Karpas-422 (cell line): ENCODE data around the gene CLCN2. TPM values are rescaled to one million over a fixed set of nuclear protein-coding genes. Genes with fewer than 3 reads are reported as not detected.

ENCODE experiments used
- DNase-seq: peaks from one replicate; pipeline ENCODE4 v3.0.0-alpha.2; 2015
- H2AFZ ChIP-seq: fragments of 200-600 bp; sonication (generic); 2 replicates; pipeline ENCODE4 v1.6.1; 2014; ENCODE audit warnings: antibody characterized with exemption, low read length, mixed read lengths
- H3K27ac ChIP-seq: fragments of 200-600 bp; sonication (generic); 2 replicates; pipeline ENCODE4 v1.5.1; 2014; ENCODE audit warnings: mild to moderate bottlenecking, low read length, moderate library complexity
- H3K27me3 ChIP-seq: fragments of 200-600 bp; sonication (generic); 2 replicates; pipeline ENCODE4 v1.6.1; 2014; ENCODE audit warnings: low read length, mixed read lengths
- H3K36me3 ChIP-seq: fragments of 200-600 bp; sonication (generic); 2 replicates; pipeline ENCODE4 v1.6.1; 2014; ENCODE audit warnings: low read length, mixed read lengths; ENCODE audit not compliant: insufficient read depth
- H3K4me1 ChIP-seq: fragments of 200-600 bp; sonication (generic); 2 replicates; pipeline ENCODE4 v1.6.1; 2014; ENCODE audit warnings: mild to moderate bottlenecking, low read length, mixed read lengths
- H3K4me2 ChIP-seq: fragments of 200-600 bp; sonication (generic); 2 replicates; pipeline ENCODE4 v1.6.1; 2014; ENCODE audit warnings: low read length, low read depth, mild to moderate bottlenecking; ENCODE audit not compliant: poor library complexity, severe bottlenecking
- H3K4me3 ChIP-seq: fragments of 200-600 bp; sonication (generic); 2 replicates; pipeline ENCODE4 v1.5.1; 2014; ENCODE audit warnings: mild to moderate bottlenecking, antibody characterized with exemption, low read length, mixed read lengths
- H3K79me2 ChIP-seq: fragments of 200-600 bp; sonication (generic); 2 replicates; pipeline ENCODE4 v1.6.1; 2014; ENCODE audit warnings: mild to moderate bottlenecking, low read length, mixed read lengths
- H3K9ac ChIP-seq: fragments of 200-600 bp; sonication (generic); 2 replicates; pipeline ENCODE4 v1.6.0; 2014; ENCODE audit warnings: low read length
- H3K9me2 ChIP-seq: fragments of 200-600 bp; sonication (generic), shearing (Covaris generic); replicated peaks from 2 replicates; pipeline ENCODE4 v1.6.0; 2014; ENCODE audit warnings: mild to moderate bottlenecking, low read length, moderate library complexity; ENCODE audit not compliant: insufficient read depth
- H3K9me3 ChIP-seq: fragments of 300-700, 200-600 bp; sonication (generic); 2 replicates; pipeline ENCODE4 v1.6.1; 2014; ENCODE audit warnings: low read length, mixed read lengths
- H4K20me1 ChIP-seq: fragments of 200-600 bp; sonication (generic); 2 replicates; pipeline ENCODE4 v1.6.1; 2014; ENCODE audit warnings: mild to moderate bottlenecking, antibody characterized with exemption, low read length, low read depth; ENCODE audit not compliant: insufficient read depth
- total RNA-seq: library from RNA; depleted of rRNA; stranded (reverse); fragments of >200 nt; shearing (Covaris generic); gene quantifications from 2 replicates; pipeline ENCODE4 v1.2.3, GENCODE V29; 2014; ENCODE audit warnings: low replicate concordance

The CLCN2 gene
- total RNA-seq, 1 experiment from 2014 or later, result 4.4 TPM

- H4K20me1 ChIP-seq, result peaks cover 88% of the 10 kb centered on the region
- no peaks in the 10 kb centered on the region for H3K27me3 ChIP-seq
- no peak overlapping the region for H2AFZ ChIP-seq
- H3K9me3 ChIP-seq, result no peaks in the 10 kb centered on the region
- no peak for DNase-seq
- no peaks in the 10 kb centered on the region for H3K4me1 ChIP-seq
- H3K4me2 ChIP-seq, result no peak overlapping the region
- H3K36me3 ChIP-seq, result peaks cover 95% of the 10 kb centered on the region
- H3K4me3 ChIP-seq, result no peak overlapping the region
- no peaks in the 10 kb centered on the region for H3K9me2 ChIP-seq
- H3K27ac ChIP-seq, result no peak overlapping the region
- peaks cover 60% of the 10 kb centered on the region for H3K79me2 ChIP-seq
- H3K9ac ChIP-seq, result no peak overlapping the region
These were observed 37.7 kb downstream of the CLCN2 start for GRCh38 chr3:184323696-184324095.

- DNase-seq, result no peak
- Histone ChIP-seq H3K79me2 (peaks cover 68% of the 10 kb centered on the region), H3K4me1 (peaks cover 3% of the 10 kb centered on the region), H3K36me3 (peaks cover 96% of the 10 kb centered on the region), H4K20me1 (peaks cover 89% of the 10 kb centered on the region), H3K4me3 (no peak overlapping the region), H3K9ac (no peak overlapping the region), H3K9me3 (no peaks in the 10 kb centered on the region), H3K27ac (no peak overlapping the region), H3K9me2 (no peaks in the 10 kb centered on the region), H2AFZ (no peak overlapping the region), H3K4me2 (no peak overlapping the region), H3K27me3 (no peaks in the 10 kb centered on the region)
These were observed 38.5 kb downstream of the CLCN2 start for GRCh38 chr3:184322731-184323487.

GRCh38 chr3:184321666-184322065 is 39.7 kb downstream of the CLCN2 start:
- no peak overlapping the region for H3K4me3 ChIP-seq
- H3K27ac ChIP-seq, result no peak overlapping the region
- peaks cover 80% of the 10 kb centered on the region for H3K79me2 ChIP-seq
- H3K4me2 ChIP-seq, result no peak overlapping the region
- no peak for DNase-seq
- no peaks in the 10 kb centered on the region for H3K9me2 ChIP-seq
- H3K9ac ChIP-seq, result no peak overlapping the region
- no peak overlapping the region for H2AFZ ChIP-seq
- no peaks in the 10 kb centered on the region for H3K9me3 ChIP-seq
- H3K4me1 ChIP-seq, result peaks cover 16% of the 10 kb centered on the region
- H4K20me1 ChIP-seq, result peaks cover 95% of the 10 kb centered on the region
- peaks cover 96% of the 10 kb centered on the region for H3K36me3 ChIP-seq
- H3K27me3 ChIP-seq, result no peaks in the 10 kb centered on the region

GRCh38 chr3:184320104-184320445 is 41.3 kb downstream of the CLCN2 start:
- Histone ChIP-seq H3K36me3 (peaks cover 92% of the 10 kb centered on the region), H3K4me2 (no peak overlapping the region), H4K20me1 (peaks cover 95% of the 10 kb centered on the region), H3K79me2 (peaks cover 89% of the 10 kb centered on the region), H2AFZ (no peak overlapping the region), H3K4me1 (peaks cover 26% of the 10 kb centered on the region), H3K9me3 (no peaks in the 10 kb centered on the region), H3K4me3 (no peak overlapping the region), H3K27me3 (no peaks in the 10 kb centered on the region), H3K9me2 (no peaks in the 10 kb centered on the region), H3K9ac (no peak overlapping the region), H3K27ac (no peak overlapping the region)
- no peak for DNase-seq

GRCh38 chr3:184317201-184317600 is 44.2 kb downstream of the CLCN2 start:
- peak overlapping the region; percentile 99; the same call in 1 of the 2 replicates for H3K9ac ChIP-seq
- H2AFZ ChIP-seq, result no peak overlapping the region
- H3K36me3 ChIP-seq, result peaks cover 65% of the 10 kb centered on the region
- H3K4me1 ChIP-seq, result peaks cover 32% of the 10 kb centered on the region
- no peaks in the 10 kb centered on the region for H3K9me2 ChIP-seq
- H3K79me2 ChIP-seq, result peaks cover 74% of the 10 kb centered on the region
- peaks cover 71% of the 10 kb centered on the region for H4K20me1 ChIP-seq
- H3K9me3 ChIP-seq, result no peaks in the 10 kb centered on the region
- no peak for DNase-seq
- H3K27me3 ChIP-seq, result no peaks in the 10 kb centered on the region
- peak overlapping the region; percentile 95 for H3K4me2 ChIP-seq
- H3K27ac ChIP-seq, result no peak overlapping the region
- H3K4me3 ChIP-seq, result 0 out of 2 replicates have a peak overlapping the region, but pooled peaks have one; percentile 98

GRCh38 chr3:184316792-184317191 is 44.6 kb downstream of the CLCN2 start:
- Histone ChIP-seq H3K9ac (peak overlapping the region; percentile 99), H3K4me1 (peaks cover 32% of the 10 kb centered on the region), H2AFZ (no peak overlapping the region), H3K4me2 (peak overlapping the region; percentile 95), H3K79me2 (peaks cover 70% of the 10 kb centered on the region), H3K27ac (no peak overlapping the region; the same call in 1 of the 2 replicates), H3K27me3 (no peaks in the 10 kb centered on the region), H4K20me1 (peaks cover 67% of the 10 kb centered on the region), H3K36me3 (peaks cover 61% of the 10 kb centered on the region), H3K9me3 (no peaks in the 10 kb centered on the region), H3K9me2 (no peaks in the 10 kb centered on the region), H3K4me3 (peak overlapping the region; percentile 98)
- DNase-seq, result no peak

GRCh38 chr3:184315871-184316661 is 45.3 kb downstream of the CLCN2 start:
- peak overlapping the region; percentile 99 for H3K9ac ChIP-seq
- peaks cover 54% of the 10 kb centered on the region for H3K36me3 ChIP-seq
- peak overlapping the region; percentile 98 for H3K4me3 ChIP-seq

GRCh38 chr3:184315543-184315867 is 45.9 kb downstream of the CLCN2 start:
- peaks cover 54% of the 10 kb centered on the region for H4K20me1 ChIP-seq
- peak overlapping the region; percentile 99 for H3K9ac ChIP-seq
- no peaks in the 10 kb centered on the region for H3K27me3 ChIP-seq
- peak overlapping the region; percentile 98 for H3K4me3 ChIP-seq
- no peaks in the 10 kb centered on the region for H3K9me2 ChIP-seq
- no peaks in the 10 kb centered on the region for H3K9me3 ChIP-seq
- DNase-seq, result peak; percentile 72
- peak overlapping the region; percentile 95 for H3K4me2 ChIP-seq
- no peak overlapping the region for H2AFZ ChIP-seq
- H3K4me1 ChIP-seq, result peaks cover 32% of the 10 kb centered on the region
- H3K36me3 ChIP-seq, result peaks cover 48% of the 10 kb centered on the region
- peaks cover 57% of the 10 kb centered on the region for H3K79me2 ChIP-seq
- H3K27ac ChIP-seq, result peak overlapping the region; percentile 86

More at GRCh38 chr3:184315871-184316661, 45.3 kb downstream of the CLCN2 start:
- no peaks in the 10 kb centered on the region for H3K9me2 ChIP-seq
- DNase-seq, result no peak
- peaks cover 32% of the 10 kb centered on the region for H3K4me1 ChIP-seq
- H3K9me3 ChIP-seq, result no peaks in the 10 kb centered on the region
- H3K27ac ChIP-seq, result peak overlapping the region; percentile 86
- H4K20me1 ChIP-seq, result peaks cover 60% of the 10 kb centered on the region
- H3K4me2 ChIP-seq, result peak overlapping the region; percentile 95
- H2AFZ ChIP-seq, result no peak overlapping the region
- peaks cover 63% of the 10 kb centered on the region for H3K79me2 ChIP-seq
- H3K27me3 ChIP-seq, result no peaks in the 10 kb centered on the region
